H9 (cell line): ENCODE results near the gene PHACTR1. TPM values are rescaled to one million over a fixed set of nuclear protein-coding genes. Genes with fewer than 3 reads are reported as not detected.

Experiments
- DNase-seq: peaks from one replicate; pipeline ENCODE4 v3.0.0-alpha.2; 2017
- H2AFZ ChIP-seq: one replicate; pipeline ENCODE4 v1.6.1; 2013; ENCODE audit warnings: mild to moderate bottlenecking, low read length, control low read depth, moderate library complexity
- H2AK5ac ChIP-seq: 2 replicates; pipeline ENCODE4 v1.6.1; 2013; ENCODE audit warnings: low read length, control low read depth, mixed read lengths; ENCODE audit not compliant: insufficient read length
- H2BK120ac ChIP-seq: one replicate; pipeline ENCODE4 v1.6.1; 2013; ENCODE audit warnings: low read depth, mild to moderate bottlenecking, low read length, control low read depth, inconsistent platforms; ENCODE audit not compliant: poor library complexity, severe bottlenecking
- H2BK12ac ChIP-seq: 2 replicates; pipeline ENCODE4 v1.6.1; 2013; ENCODE audit warnings: low read length, control low read depth, mixed read lengths, low read depth; ENCODE audit not compliant: insufficient read length
- H2BK15ac ChIP-seq: 2 replicates; pipeline ENCODE4 v1.6.1; 2013; ENCODE audit warnings: low read depth, low read length, control low read depth
- H2BK20ac ChIP-seq: one replicate; pipeline ENCODE4 v1.6.1; 2013; ENCODE audit warnings: low read depth, mild to moderate bottlenecking, low read length, control low read depth, inconsistent platforms; ENCODE audit not compliant: poor library complexity, severe bottlenecking
- H2BK5ac ChIP-seq: 2 replicates; pipeline ENCODE4 v1.6.1; 2013; ENCODE audit warnings: low read length, control low read depth, mixed read lengths; ENCODE audit not compliant: insufficient read length
- H3K14ac ChIP-seq: 2 replicates; pipeline ENCODE4 v1.6.1; 2013; ENCODE audit warnings: low read length, control low read depth; ENCODE audit not compliant: insufficient read depth
- H3K18ac ChIP-seq: 2 replicates; pipeline ENCODE4 v1.6.1; 2013; ENCODE audit warnings: low read depth, mild to moderate bottlenecking, mixed read lengths, low read length, control low read depth; ENCODE audit not compliant: insufficient read length
- H3K23ac ChIP-seq: 2 replicates; pipeline ENCODE4 v1.6.1; 2013; ENCODE audit warnings: low read length, control low read depth, mixed read lengths, low read depth; ENCODE audit not compliant: insufficient read length
- H3K23me2 ChIP-seq: 2 replicates; pipeline ENCODE4 v1.6.1; 2013; ENCODE audit warnings: low read depth, mild to moderate bottlenecking, mixed read lengths, low read length, control low read depth; ENCODE audit not compliant: insufficient read length, poor library complexity, severe bottlenecking
- H3K27ac ChIP-seq: 2 replicates; pipeline ENCODE4 v1.5.1; 2013; ENCODE audit warnings: low read length, control low read depth, mixed read lengths, low read depth; ENCODE audit not compliant: insufficient read length
- H3K27me3 ChIP-seq: 2 replicates; pipeline ENCODE4 v1.6.1; 2013; ENCODE audit warnings: low read length, control low read depth, inconsistent platforms; ENCODE audit not compliant: insufficient read depth
- H3K4ac ChIP-seq: 2 replicates; pipeline ENCODE4 v1.6.1; 2013; ENCODE audit warnings: low read depth, mild to moderate bottlenecking, control low read depth, inconsistent platforms, low read length, moderate library complexity
- H3K4me1 ChIP-seq: 2 replicates; pipeline ENCODE4 v1.6.1; 2013; ENCODE audit warnings: low read length, control low read depth, inconsistent platforms; ENCODE audit not compliant: insufficient read depth
- H3K4me2 ChIP-seq: 2 replicates; pipeline ENCODE4 v1.6.1; 2013; ENCODE audit warnings: low read length, control low read depth, mixed read lengths; ENCODE audit not compliant: insufficient read length, insufficient read depth
- H3K56ac ChIP-seq: 2 replicates; pipeline ENCODE4 v1.6.1; 2013; ENCODE audit warnings: low read depth, mild to moderate bottlenecking, mixed read lengths, low read length, control low read depth; ENCODE audit not compliant: insufficient read length
- H3K79me1 ChIP-seq: 2 replicates; pipeline ENCODE4 v1.6.1; 2013; ENCODE audit warnings: low read depth, mild to moderate bottlenecking, moderate library complexity, low read length, control low read depth, inconsistent platforms; ENCODE audit not compliant: insufficient read depth, poor library complexity, severe bottlenecking
- H3K79me2 ChIP-seq: 2 replicates; pipeline ENCODE4 v1.6.1; 2013; ENCODE audit warnings: low read length, control low read depth, inconsistent platforms; ENCODE audit not compliant: insufficient read depth
- H3K9ac ChIP-seq: 2 replicates; pipeline ENCODE4 v1.6.1; 2013; ENCODE audit warnings: low read length, control low read depth, mixed read lengths; ENCODE audit not compliant: insufficient read length; ENCODE audit errors: extremely low read depth
- H3K9me3 ChIP-seq: one replicate; pipeline ENCODE4 v1.6.1; 2013; ENCODE audit warnings: low read depth, low read length, inconsistent platforms; ENCODE audit not compliant: control insufficient read depth
- H3T11ph ChIP-seq: one replicate; pipeline ENCODE4 v1.6.1; 2013; ENCODE audit warnings: mild to moderate bottlenecking, low read length, control low read depth, inconsistent platforms
- H4K20me1 ChIP-seq: one replicate; pipeline ENCODE4 v1.6.1; 2013; ENCODE audit not compliant: control insufficient read depth, insufficient read length, insufficient read depth
- H4K5ac ChIP-seq: 2 replicates; pipeline ENCODE4 v1.6.1; 2013; ENCODE audit warnings: low read depth, mild to moderate bottlenecking, mixed read lengths, low read length, control low read depth; ENCODE audit not compliant: insufficient read length
- H4K8ac ChIP-seq: replicated peaks from 2 replicates; pipeline ENCODE4 v1.6.1; 2013; ENCODE audit warnings: low read length, control low read depth, mixed read lengths, low read depth; ENCODE audit not compliant: insufficient read length
- H4K91ac ChIP-seq: 2 replicates; pipeline ENCODE4 v1.6.1; 2013; ENCODE audit warnings: low read depth, mild to moderate bottlenecking, moderate library complexity, mixed read lengths, low read length, control low read depth; ENCODE audit not compliant: insufficient read length
- H3K27ac Mint-ChIP-seq, 3 experiments: 2 replicates in 2 of 3; 3 replicates in 1 of 3; pipeline ENCODE4 v1.8.0; 2020 to 2021; ENCODE audit warnings: mixed read lengths in 3 of 3, mild to moderate bottlenecking in 1 of 3, moderate library complexity in 1 of 3
- H3K27me3 Mint-ChIP-seq: 2 replicates; pipeline ENCODE4 v1.8.0; 2021; ENCODE audit warnings: low read depth, mild to moderate bottlenecking, moderate library complexity, mixed read lengths
- H3K36me3 Mint-ChIP-seq, 3 experiments: 2 replicates in 2 of 3; 3 replicates in 1 of 3; pipeline ENCODE4 v1.8.0; 2020 to 2021; ENCODE audit warnings: low read depth in 3 of 3, mixed read lengths in 3 of 3; ENCODE audit not compliant: insufficient read depth in 1 of 3
- H3K4me1 Mint-ChIP-seq, 2 experiments: 2 replicates each; pipeline ENCODE4 v1.8.0; 2020; ENCODE audit warnings: mixed read lengths in 2 of 2
- H3K4me3 Mint-ChIP-seq, 2 experiments: 2 replicates in 1 of 2; 3 replicates in 1 of 2; pipeline ENCODE4 v1.8.0; 2020 to 2021; ENCODE audit warnings: mild to moderate bottlenecking in 2 of 2, mixed read lengths in 2 of 2, moderate library complexity in 1 of 2
- H3K9me3 Mint-ChIP-seq, 2 experiments: 2 replicates in 1 of 2; 3 replicates in 1 of 2; pipeline ENCODE4 v1.8.0; 2020; ENCODE audit warnings: mild to moderate bottlenecking in 2 of 2, mixed read lengths in 2 of 2, moderate library complexity in 1 of 2
- WGBS: extraction: QIAGEN DNeasy Blood & Tissue Kit; methylation state at CpG from one replicate; pipeline ENCODE4 v1.1.7; 2013; ENCODE audit warnings: missing lambda C conversion rate, low lambda C conversion rate, mixed read lengths; ENCODE audit not compliant: insufficient read length; ENCODE audit errors: extremely low coverage; 5-methylcytosine and 5-hydroxymethylcytosine counted together
- total RNA-seq: library from RNA; stranded (reverse); gene quantifications from 2 replicates; pipeline ENCODE4 v1.2.1, GENCODE V29; 2021
- TF ChIP-seq, protein P1 (sequence below): fragments of 200-600 bp; sonication (generic); conservative IDR thresholded peaks from 3 replicates; pipeline ENCODE4 v1.8.0; 2021; ENCODE audit warnings: antibody characterized with exemption, mild to moderate bottlenecking

Gene PHACTR1
- total RNA-seq, 1 experiment from 2014 or later, result 15.9 TPM

DNA sequence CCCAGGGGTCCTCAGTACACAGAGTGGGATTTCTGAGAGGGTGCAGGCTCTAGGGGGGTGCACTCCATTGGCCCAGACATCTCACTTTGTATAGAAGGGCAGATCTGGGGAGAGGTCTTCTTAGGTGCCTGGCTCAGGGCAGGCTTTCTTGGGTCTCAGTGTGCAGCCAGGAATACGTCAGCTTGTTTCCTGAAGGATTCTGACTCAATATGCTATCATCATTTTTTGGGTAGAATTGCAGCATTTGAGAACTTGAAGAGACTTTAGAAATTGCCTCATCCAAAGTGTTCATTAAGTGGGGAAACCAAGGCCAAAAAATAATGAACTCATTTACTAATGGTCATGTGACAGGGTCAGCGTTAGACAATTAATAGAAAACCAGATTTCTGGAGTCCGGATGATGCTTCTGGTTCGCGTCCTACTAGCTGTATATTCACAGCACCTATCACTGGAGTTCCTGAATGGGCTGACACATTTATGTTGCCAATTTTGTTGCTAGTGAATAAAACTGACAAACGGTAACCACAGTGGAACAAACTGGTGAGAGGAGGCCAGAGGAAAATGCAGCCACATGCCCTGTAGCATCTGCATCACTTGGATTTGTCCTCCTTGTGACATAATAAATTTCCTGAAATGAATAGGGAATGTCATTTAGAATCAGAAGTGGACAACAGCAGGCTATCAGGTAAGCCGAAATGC lies 372.9 kb downstream of the PHACTR1 start:
- no peaks in the 10 kb centered on the region for H4K20me1 ChIP-seq
- no peak overlapping the region for H2BK5ac ChIP-seq
- H2BK120ac ChIP-seq, result no peak overlapping the region
- H3K4me1 ChIP-seq, result no peaks in the 10 kb centered on the region
- H3K14ac ChIP-seq, result no peak overlapping the region
- no peaks in the 10 kb centered on the region for H3K9me3 ChIP-seq
- H3K9me3 Mint-ChIP-seq, result peaks cover 6% of the 10 kb centered on the region in 2 experiments; a peak in 3 of 5 replicates
- H2BK12ac ChIP-seq, result no peak overlapping the region
- H3K4me3 Mint-ChIP-seq, result no peak overlapping the region
- no peak overlapping the region for H4K5ac ChIP-seq
- no peaks in the 10 kb centered on the region for H3K27me3 Mint-ChIP-seq
- H3K27ac Mint-ChIP-seq, result no peak overlapping the region; a peak in 2 of 7 replicates
- H3K27me3 ChIP-seq, result no peaks in the 10 kb centered on the region
- H3T11ph ChIP-seq, result no peak overlapping the region
- peaks cover 6 to 9% of the 10 kb centered on the region in 2 experiments for H3K4me1 Mint-ChIP-seq
- no peak overlapping the region for H4K91ac ChIP-seq
- no peak overlapping the region for H3K56ac ChIP-seq
- no peak overlapping the region for H2BK20ac ChIP-seq
- WGBS, result no CpG with 5 or more reads among the region's 7 CpGs
- no peaks in the 10 kb centered on the region for H3K23me2 ChIP-seq
- H3K23ac ChIP-seq, result no peak overlapping the region
- no peaks in the 10 kb centered on the region for H3K79me1 ChIP-seq
- H4K8ac ChIP-seq, result no peak overlapping the region
- no peak for DNase-seq
- H3K4ac ChIP-seq, result no peak overlapping the region
- no peak overlapping the region for H3K4me2 ChIP-seq
- no peak overlapping the region for H3K9ac ChIP-seq
- TF ChIP-seq, protein P1, sequence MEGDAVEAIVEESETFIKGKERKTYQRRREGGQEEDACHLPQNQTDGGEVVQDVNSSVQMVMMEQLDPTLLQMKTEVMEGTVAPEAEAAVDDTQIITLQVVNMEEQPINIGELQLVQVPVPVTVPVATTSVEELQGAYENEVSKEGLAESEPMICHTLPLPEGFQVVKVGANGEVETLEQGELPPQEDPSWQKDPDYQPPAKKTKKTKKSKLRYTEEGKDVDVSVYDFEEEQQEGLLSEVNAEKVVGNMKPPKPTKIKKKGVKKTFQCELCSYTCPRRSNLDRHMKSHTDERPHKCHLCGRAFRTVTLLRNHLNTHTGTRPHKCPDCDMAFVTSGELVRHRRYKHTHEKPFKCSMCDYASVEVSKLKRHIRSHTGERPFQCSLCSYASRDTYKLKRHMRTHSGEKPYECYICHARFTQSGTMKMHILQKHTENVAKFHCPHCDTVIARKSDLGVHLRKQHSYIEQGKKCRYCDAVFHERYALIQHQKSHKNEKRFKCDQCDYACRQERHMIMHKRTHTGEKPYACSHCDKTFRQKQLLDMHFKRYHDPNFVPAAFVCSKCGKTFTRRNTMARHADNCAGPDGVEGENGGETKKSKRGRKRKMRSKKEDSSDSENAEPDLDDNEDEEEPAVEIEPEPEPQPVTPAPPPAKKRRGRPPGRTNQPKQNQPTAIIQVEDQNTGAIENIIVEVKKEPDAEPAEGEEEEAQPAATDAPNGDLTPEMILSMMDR, result no peak
- peaks cover 0 to 2% (median 0%) of the 10 kb centered on the region in 3 experiments; a peak in 3 of 7 replicates for H3K36me3 Mint-ChIP-seq
- no peak overlapping the region for H2AK5ac ChIP-seq
- no peak overlapping the region for H3K18ac ChIP-seq
- no peak overlapping the region for H3K27ac ChIP-seq
- H3K79me2 ChIP-seq, result no peaks in the 10 kb centered on the region
- H2BK15ac ChIP-seq, result no peak overlapping the region
- no peak overlapping the region for H2AFZ ChIP-seq
